Left cardiac atrium (tissue), 4 donors: ENCODE measurements around the gene APC2. TPM values are rescaled to one million over a fixed set of nuclear protein-coding genes. Genes with fewer than 3 reads are reported as not detected.
"Not testable (repeated sequence)": the region's sequence is repeated elsewhere in the genome, so short reads cannot be mapped to it uniquely, and the experiment has no call there.

ENCODE experiments used
- ATAC-seq, 2 donors: fragments of 200-7000 bp; cut with Tn5 transposase; one replicate each; pipeline ENCODE4 v1.9.1; 2020; ENCODE audit warnings: mild to moderate bottlenecking in 2 of 2, moderate library complexity in 2 of 2
- DNase-seq: peaks from one replicate; pipeline ENCODE4 v3.0.0-alpha.2; 2020
- intact Hi-C, 2 donors: fragments of 100-400 bp; cut with DNase I; formaldehyde crosslinking; loops; one replicate each; pipeline versions ENCODE4 v1.14.1 to v1.15.1; 2022 to 2023
- total RNA-seq, 2 donors: library from RNA; stranded (reverse); fragmentation: NEBNext Ultra II Directional; extraction: Animal tissue kit (Norgen Biotek cat#: 25700); gene quantifications; one replicate each; pipeline ENCODE4 v1.2.1, GENCODE V29; 2021
- donor health status: DM: no; HTN: yes; CAD: no.
- donor health status: DM: no; HTN: yes; CAD: no; lungs with severe emphysema.
- donor health status: DM: yes; HTN: yes; CAD: no.
- donor health status: Dilated cardiomyopathy.

APC2 gene
- total RNA-seq, 2 donors from 2014 or later: 0.18 to 0.21 TPM

DNA sequence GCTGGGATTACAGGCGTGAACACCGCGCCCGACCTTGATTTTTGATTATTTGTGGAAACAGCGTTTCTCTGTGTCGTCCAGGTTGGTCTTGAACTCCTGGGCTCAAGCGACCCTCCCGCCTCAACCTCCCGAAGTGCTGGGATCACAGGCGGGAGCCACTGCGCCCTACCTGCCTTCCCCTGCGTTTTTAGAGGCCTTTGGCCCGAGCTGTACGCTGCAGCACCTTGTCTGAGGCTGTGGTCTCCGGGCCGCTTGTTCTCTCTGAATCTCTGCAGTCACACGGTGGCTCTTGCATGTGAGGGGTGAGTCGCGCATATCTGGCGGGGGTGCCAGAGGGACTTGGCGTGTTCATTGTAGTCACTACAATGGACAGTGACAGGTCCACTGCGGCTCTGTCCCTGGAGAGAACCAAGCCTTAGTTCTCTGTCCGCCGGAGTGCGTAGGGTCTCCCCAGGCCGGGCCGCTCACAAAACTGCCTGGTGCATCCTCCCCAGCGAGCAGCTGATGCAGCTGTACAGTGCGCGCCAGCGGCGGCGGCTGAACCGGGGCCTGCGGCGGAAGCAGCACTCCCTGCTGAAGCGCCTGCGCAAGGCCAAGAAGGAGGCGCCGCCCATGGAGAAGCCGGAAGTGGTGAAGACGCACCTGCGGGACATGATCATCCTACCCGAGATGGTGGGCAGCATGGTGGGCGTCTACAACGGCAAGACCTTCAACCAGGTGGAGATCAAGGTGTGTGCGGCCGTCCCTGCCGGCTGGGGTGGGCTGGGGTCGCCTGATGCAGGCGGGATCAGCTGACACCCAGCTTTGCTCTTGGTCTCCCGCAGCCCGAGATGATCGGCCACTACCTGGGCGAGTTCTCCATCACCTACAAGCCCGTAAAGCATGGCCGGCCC is 10.2 kb upstream of the APC2 start:
- intact Hi-C loops, ATAC-seq, DNase-seq: not testable (repeated sequence)

- intact Hi-C loops: no loop called here
- no peak for DNase-seq
Observed at GRCh38 chr19:1440418-1440801, 9.5 kb upstream of the APC2 start.

DNA sequence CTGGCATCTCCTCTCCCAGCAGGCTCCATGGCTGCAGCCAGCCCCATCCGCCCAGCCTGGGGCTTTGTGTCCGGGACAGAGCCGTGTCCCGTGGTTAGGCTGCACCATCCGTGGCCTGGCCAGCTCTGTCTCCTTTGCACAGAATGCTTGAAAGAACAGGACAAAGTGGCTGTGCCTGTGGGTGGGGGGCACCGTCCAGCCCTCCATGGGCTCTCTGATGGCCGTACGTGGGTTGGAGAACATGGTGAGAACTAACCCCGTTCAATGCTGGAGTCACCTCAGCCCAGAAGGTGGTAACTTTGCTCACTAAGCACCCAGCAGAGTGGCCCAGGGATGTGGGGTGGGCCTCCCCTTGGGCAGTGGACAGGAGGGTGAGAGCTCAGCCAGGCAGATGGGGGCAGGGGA is 8.9 kb upstream of the APC2 start:
- ATAC-seq (no peak), DNase-seq (no peak)
- intact Hi-C loops: no loop called here

More at GRCh38 chr19:1440418-1440801, 9.5 kb upstream of the APC2 start:
- no peak for ATAC-seq

DNA sequence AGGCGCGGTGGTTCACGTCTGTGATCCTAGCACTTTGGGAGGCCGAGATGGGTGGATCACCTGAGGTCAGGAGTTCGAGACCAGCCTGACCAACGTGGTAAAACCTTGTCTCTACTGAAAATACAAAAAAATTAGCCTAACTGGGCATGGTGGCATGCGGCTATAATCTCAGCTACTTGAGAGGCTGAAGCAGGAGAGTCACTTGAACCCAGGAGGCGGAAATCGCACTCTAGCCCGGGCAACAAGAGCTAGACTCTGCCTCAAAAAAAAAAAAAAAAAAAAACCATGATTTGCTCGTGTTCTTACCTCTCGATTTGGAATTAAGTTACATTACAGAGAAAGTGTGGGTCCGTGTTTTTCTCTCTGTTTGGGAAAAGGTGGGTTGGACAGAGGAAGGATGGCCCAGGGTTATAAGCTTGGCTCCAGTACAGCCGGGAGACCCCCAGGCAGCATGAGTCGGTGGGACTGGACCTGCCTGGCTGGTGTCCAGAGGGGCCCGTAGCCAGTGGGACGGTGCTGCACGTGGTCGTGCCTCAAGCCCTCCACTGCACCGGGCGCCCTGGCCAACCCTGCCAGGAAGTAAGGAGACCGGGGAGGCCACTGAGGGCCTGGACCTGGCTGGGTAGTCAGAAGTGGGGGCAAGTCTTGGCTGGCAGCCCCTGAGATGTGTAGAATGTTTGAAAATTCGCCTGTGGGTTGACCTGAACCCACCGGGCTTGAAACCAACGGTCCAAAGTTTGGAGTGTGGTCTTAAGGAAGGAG is 8.1 kb upstream of the APC2 start:
- no peak for DNase-seq

DNA sequence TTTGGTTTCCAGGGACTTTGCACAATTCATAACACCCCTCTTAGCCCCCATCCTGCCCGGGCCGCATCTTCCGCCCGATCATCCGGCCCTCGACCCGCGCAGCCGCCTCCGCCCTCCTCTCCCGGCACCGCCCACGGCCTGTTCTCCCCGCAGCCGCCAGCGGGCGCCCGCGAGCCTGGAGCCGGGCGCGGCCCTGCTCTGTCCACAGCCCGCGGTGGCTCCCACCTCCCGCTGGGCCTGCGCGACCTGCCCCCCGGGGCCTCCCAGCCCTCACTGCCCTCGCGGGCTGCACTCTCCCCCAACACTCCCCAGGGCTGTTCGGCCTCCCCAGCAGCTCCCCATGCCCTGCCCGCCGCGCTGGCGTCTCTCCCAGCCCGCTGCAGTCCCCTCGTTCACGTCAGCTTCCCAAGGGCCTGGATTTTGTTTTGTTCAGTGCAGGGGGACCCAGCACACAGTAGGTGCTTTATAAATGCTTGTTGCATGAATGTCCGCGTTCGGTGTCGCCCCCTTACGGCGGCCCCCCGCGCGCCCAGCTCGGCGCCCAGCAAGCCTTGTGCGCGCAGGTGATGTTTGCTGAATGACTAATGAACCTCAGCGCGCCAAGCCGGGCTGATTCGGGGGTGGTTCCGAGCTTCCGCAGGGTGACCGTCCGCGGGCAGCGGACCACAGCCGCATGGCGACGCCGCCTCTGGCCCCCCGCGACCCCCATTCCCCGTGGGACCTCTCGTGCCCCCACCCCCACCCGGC is 4.6 kb upstream of the APC2 start:
- intact Hi-C loops: no loop called here
- peak; percentile 76 for DNase-seq
- peak; percentile 90 to 92 for ATAC-seq

More for the DNA sequence above, 8.1 kb upstream of the APC2 start:
- no peak for ATAC-seq
- intact Hi-C loops: no loop called here

- intact Hi-C loops: no loop called here
- ATAC-seq: peak; percentile 38 to 56
- DNase-seq: no peak
Observed at GRCh38 chr19:1445932-1446712, 3.8 kb upstream of the APC2 start.

DNA sequence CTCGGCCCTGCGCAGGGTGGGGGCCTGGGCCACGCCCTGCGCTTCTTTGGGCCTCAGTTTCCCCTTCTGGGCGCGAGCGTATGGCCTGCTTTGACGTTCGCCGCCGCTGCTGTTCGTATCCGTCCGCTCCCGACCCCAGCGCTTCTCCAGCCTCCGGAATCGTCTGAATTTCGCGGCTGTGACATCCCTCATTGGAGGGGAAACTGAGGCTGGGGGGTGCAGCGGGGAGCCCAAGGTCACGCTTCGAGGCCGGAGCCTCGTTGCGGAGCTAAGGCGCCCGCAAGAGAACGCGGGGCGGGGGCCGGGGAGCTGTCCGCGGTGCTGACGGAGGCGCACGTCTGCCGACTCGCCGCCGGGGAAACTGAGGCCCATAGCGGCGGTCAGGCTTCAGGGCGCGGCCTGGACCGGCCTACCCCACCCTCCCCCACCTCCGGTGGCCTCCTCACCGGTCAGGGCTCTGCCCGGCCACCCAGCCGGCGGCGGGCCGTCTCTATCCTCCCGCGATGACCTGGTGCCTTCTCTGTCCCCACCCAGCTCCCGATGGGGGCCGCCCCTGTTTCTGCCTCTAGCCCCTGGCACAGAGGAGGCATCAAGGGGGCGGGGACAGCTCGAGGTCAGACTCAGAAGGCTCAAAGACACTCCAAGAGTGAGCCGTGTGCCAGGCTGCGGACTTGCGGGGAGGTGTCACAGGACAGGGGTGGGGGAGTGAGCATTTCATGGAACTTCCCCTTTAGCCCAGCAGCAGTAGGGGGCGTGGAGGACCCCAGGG is 3.0 kb upstream of the APC2 start:
- ATAC-seq (no peak), DNase-seq (no peak)
- intact Hi-C loops: no loop called here

DNA sequence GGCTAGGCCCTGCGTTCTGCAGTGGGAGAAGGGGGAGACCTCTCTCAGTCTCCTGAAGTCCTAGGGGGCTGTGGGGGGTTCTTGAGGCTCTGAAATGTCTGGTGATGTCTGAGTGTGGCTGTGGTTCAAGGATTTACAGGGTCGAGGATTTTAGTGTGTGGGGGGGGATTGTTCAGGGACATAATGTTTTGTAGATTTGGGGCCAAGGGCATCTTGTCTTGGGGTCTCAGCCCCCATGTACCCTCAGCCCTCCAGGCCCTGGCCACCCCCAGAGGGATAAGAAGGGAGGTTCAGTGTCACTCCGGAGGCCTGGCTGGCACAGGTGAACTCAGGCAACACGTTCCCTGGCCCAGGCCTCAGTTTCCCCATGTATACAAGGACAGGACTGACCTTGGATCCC is 2.4 kb upstream of the APC2 start:
- DNase-seq (no peak), ATAC-seq (no peak)
- intact Hi-C loops: no loop called here

DNA sequence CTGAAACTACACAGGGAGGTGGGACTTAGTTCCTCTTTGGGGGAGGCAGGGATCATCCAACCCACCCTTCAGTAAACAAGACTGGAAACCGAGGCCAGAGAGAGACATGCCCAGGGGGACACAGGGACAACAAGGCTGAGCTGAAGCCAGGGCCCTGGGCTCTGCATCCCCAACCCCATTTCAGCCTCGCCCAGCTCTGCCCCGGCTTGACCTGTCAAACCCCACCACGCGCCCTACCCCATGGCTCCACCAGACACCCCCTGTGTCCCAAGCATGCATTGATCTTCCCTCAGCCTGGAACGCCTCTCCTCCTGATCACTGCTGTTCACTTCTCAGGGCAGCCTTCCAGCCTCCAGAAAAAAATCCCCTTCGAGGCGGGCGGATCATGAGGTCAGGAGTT is 2.0 kb upstream of the APC2 start:
- intact Hi-C loops: no loop called here
- ATAC-seq: no peak

GRCh38 chr19:1450735-1451731 is 1.1 kb downstream of the APC2 start:
- ATAC-seq (no peak), DNase-seq (no peak)
- intact Hi-C loops: loop anchor here in 1 of 2 donors (10.0 kb wide), 1 partner anchor 166 kb away; the partner anchor contains the start of gene EFNA2

More for the DNA sequence above, 2.0 kb upstream of the APC2 start:
- no peak for DNase-seq

GRCh38 chr19:1451916-1452801 is 2.2 kb downstream of the APC2 start:
- intact Hi-C loops: loop anchor here in 1 of 2 donors (10.0 kb wide), 1 partner anchor 167 kb away; the partner anchor contains the start of gene EFNA2
- ATAC-seq (no peak), DNase-seq (no peak)

GRCh38 chr19:1452802-1453524 is 3.0 kb downstream of the APC2 start:
- intact Hi-C loops: loop anchor here in 1 of 2 donors (10.0 kb wide), 1 partner anchor 168 kb away; the partner anchor contains the start of gene EFNA2

GRCh38 chr19:1453525-1454364 is 3.8 kb downstream of the APC2 start:
- intact Hi-C loops: loop anchor here in 1 of 2 donors (10.0 kb wide), 1 partner anchor 169 kb away; the partner anchor contains the start of gene EFNA2
- DNase-seq (peak; percentile 57), ATAC-seq (peak; percentile 27 to 80)

More at GRCh38 chr19:1452802-1453524, 3.0 kb downstream of the APC2 start:
- ATAC-seq: no peak
- no peak for DNase-seq

DNA sequence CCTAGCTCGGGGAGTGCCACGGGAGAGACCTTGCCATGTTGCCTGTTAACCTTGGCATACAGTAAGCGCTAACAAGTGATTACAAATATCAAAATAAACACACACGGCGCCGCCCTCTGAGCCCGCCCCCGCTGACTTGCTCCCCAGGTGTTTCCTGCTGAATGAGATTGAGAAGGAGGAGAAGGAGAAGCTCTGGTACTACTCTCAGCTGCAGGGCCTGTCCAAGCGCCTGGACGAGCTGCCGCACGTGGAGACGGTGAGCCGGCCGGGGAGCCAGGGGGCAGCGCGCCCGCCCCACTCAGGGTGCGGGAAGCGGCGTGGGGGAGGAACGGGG is 5.0 kb downstream of the APC2 start:
- DNase-seq: no peak
- no peak for ATAC-seq
- intact Hi-C loops: loop anchor here in 1 of 2 donors (10.0 kb wide), 1 partner anchor 170 kb away; the partner anchor contains the start of gene EFNA2
